ENCODE results near the gene BACH2. TPM values are rescaled to one million over a fixed set of nuclear protein-coding genes. Genes with fewer than 3 reads are reported as not detected.
"Not testable (repeated sequence)": the region's sequence is repeated elsewhere in the genome, so short reads cannot be mapped to it uniquely, and the experiment has no call there.

The BACH2 gene
- total RNA-seq, 1 donor from 2014 or later: 4.3 TPM

DNA sequence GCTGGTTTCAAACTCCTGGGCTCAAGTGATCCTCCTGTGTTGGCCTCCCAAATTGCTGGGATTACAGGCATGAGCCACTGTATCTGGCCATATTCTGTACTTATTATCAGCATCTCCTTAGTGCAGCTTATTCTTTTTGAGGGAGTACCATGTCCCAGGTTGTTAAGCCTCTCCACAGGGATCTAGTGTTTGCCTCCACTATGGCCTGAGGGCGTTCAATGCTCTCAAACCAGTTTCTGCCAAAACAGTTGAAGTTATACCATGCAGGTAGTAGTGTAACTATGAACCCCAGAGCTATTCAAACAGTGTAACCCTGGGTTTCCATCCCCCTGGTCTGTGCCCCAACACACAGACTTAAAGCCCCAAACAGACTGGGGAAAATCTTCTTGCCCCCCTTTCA is 81.7 kb downstream of the BACH2 start:
- no peak for DNase-seq (ENCODE audit: low spot score)

DNA sequence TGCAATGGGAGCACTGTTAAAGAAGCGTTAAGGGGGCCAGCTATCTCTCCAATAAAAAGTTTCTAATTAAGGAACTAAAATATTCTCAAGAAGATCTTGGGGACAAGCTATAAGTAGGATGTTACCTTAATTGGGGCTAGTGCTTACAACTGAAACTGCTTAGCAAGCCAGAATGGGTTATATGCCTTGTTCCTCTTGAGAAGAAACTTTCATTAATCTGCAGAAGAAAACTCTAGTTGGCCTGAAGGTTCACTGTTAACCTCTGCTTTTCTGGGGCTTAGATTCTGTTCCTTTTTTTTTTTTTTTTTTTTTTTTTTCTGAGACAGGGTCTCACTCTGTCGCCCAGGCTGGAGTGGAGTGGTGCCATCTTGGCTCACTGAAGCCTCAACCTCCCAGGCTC is 82.2 kb downstream of the BACH2 start:
- no peak for DNase-seq (ENCODE audit: low spot score)

DNA sequence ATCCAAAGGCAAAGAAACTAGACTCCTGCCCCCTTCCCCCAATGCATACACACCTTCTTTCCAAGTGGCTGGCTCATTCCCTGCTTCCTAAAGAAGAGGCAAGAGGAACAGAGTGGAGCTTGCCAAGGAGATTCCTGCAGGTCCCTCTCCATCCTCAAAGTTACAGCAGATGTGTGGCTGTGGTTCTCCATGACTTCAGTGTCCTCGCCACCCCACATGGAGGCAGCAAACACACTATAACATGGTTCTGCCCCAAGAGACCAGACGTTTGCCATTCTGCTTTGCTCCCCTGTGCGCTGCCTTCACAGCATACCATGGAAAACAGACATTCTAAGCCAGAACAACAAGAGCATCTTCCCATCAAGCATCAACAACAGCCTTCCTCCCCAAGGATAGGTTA is 84.4 kb downstream of the BACH2 start:
- DNase-seq (ENCODE audit: low spot score): no peak

DNA sequence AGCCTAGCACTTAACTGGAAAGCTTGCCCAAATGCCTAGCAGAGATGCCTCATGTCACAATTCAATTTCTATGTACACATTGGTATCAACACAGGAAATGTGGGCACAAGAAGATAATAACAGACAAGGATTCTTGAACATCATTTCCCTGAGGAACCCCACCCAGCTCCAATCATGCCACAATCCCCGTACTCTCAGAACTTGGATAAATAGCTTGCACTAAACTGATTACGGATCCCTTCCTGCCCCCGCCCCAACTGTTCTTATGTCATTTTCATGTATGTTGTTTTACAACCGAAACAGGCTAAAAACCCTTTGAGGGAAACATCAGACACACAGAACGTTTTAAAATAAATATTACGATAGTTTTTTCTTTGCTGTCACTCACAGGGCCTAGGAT is 87.1 kb downstream of the BACH2 start:
- no peak for DNase-seq (ENCODE audit: low spot score)

DNA sequence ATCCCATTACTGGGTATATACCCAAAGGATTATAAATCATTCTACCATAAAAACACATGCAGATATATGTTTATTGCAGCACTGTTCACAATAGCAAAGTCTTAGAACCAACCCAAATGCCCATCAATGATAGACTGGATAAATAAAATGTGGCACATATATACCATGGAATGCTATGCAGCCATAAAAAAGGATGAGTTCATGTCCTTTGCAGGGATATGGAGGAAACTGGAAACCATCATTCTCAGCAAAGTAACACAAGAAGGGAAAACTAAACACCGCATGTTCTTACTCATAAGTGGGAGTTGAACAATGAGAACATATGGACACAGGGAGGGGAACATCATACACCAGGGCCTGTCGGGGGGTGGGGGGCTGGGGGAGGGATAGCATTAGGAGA is 88.0 kb downstream of the BACH2 start:
- DNase-seq (ENCODE audit: low spot score): not testable (repeated sequence)

DNA sequence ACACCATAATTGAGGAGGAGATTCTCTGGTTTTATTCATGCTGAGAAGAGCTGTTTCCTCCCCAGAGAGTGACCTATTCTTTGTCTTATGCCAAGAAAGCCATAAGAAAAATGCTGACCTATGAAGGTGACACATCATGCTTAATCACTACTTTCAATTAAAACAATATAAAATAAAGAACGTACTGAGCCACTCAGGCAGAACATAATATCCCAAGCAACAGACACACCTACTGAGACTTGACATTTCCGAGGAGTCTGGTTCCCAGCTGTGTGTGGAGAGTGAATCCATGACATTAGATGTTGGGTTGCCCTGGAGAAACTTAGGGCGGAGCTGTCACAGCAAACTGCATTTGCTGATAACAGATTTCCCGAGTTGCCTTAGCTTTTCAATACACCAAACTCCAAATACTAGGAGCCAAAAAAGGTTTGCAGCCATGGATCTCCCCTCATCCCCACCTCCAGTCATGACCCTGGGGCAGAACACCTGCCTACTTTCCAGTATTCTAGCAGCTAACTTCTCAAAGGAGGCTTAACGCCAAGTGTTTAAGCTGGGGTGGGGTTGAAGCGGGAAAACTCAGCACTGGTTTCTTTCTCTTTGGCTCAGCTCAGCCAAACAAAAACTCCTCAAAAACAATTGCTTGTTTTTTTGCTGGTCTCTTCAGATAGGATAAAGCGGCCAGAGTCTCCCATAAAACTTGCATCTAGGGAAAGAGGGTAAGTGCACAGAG is 92.2 kb downstream of the BACH2 start:
- DNase-seq (ENCODE audit: low spot score): no peak

DNA sequence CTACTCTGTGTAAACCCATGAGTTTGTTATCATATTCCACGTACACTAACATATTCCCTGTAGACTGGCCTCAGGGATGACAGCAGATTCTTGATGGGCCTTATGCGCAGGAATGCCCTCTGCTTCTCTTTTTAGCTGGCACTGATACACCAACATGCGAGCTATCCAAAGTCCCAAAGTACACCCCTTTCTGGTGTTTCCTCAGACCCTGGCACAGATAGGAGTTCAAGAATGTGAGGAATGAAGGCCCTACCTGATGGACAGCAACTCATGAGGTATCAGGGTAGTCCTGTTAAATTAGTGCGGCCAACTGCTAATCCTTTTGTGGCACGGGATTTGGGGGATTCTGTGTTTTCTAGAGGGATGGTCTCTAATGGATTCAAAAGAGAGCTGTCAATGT is 93.0 kb downstream of the BACH2 start:
- DNase-seq (ENCODE audit: low spot score): no peak

DNA sequence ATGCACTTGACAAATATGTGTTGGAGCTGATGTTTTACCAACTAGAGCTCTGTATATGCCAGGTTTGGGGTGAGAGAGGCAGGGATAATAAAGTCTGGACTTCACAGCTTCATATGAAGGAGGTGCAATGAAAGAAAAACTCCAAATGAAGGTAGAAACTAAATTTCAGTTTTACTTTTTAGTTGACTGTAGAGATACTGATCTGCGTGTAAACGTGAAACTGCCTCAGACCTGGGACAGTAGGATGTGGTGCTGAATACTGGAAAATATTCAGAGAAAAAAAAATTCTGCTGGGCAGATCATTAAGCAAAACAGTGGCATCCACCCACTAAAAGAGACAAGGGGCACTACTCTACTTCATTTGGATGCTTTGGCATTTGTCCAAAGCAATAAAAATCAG is 94.5 kb downstream of the BACH2 start:
- no peak for DNase-seq (ENCODE audit: low spot score)

DNA sequence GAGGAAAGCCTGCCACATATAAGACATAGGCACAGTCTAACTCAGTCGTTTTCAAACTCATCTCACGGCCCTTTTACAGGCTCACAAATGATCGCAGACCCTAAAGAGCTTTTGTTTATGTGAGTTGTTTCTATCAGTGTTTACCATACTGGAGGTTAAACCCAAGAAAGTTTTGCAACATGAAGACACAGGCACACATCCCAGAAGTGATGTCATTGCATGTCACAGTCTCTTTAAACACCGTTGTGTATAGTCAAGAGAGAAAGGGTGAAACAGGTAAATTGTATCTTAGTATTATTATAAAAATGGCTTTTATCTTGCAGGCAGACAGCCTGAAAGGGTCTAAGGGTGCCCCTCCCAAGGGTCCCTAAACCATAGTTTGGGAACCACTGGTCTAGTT is 96.7 kb downstream of the BACH2 start:
- no peak for DNase-seq (ENCODE audit: low spot score)

DNA sequence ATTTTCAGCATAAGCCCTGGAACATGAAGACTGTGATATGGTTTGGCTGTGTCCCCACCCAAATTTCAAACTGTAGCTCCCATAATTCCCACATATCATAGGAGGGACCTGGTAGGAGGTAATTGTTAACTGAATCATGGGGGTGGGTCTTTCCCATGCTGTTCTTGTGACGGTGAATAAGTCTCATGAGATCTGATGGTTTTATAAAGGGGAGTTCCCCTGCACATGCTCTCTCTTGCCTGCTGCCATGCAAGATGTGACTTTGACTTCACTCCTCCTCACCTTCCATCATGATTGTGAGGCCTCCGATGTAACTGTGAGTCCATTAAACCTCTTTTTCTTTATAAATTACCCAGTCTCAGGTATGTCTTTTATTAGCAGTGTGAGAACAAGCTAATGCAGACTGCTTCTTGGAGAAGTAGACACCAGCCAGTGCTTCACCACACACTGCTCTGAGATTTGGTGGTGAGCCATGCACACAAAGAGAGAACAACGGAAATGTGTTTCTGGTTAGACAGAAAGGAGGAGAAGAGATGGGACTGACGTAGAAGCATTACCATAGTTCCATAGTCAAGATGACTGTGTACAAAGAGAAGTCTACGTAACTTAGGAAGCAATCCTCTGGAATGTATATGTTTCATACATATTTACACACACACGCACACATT is 97.8 kb downstream of the BACH2 start:
- no peak for DNase-seq (ENCODE audit: low spot score)

DNA sequence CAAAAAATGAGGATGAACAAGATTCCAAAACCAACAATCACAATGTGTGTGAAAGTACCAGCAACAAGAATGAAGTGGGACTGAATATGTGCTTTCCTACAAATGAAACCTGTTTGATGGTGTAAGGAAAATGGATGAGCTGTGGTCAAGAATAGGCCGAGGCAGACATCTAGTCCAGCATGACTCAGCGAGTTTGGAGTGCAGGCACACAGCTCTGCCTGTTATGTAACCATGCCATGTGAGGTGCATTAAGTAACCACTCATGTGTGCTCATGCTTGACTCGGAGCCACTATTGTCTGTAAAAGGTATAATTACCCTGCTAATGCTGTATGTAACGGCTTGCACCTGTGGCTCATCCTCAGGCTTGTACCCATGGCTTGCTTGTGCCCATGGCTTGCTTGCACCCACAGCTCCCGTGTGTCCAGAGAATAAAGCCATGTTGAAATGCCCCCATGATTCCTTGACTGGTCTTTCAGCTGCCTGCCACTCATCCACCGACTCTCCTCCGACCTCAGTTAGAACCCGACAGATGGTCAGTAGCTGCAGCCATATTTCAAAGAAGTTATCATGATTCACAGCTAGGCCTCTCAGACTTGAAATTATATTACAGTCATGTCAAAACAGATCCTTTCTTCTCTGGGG is 98.7 kb downstream of the BACH2 start:
- no peak for DNase-seq (ENCODE audit: low spot score)

DNA sequence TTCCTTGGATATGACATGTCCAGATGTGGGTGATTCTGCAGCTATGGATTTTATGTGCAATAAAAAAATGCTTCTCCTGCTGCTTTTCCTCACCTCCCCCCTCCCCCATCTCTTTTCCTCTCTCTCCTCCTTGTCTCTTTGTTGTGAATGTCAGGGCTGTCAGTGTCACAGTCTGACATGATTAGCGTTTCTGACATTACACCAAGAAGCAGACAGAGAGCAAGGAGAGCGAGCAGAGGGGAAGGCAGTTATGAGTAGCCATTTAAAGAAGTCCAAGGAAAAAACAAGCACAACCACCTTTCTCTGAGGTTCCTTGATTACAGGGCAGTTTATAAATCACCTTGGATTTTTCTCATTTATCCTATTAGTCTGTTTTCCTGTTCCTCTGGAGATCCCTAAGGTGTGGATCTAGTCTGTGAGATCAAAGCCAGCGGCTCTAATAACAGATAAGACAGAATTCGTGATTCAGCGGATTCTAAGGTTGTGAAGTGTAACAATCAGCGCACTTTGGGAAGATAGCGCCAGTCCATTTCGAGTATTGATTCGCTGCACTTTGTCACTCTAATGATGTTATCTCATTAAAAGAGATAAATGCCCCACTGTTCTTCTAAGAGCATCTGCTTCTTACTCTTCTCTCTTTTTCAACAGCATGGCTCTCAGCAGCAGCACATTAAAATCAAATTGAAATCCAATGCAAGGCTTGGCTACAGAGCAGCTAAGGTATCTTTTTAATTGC is 101.4 kb downstream of the BACH2 start:
- no peak for DNase-seq (ENCODE audit: low spot score)

DNA sequence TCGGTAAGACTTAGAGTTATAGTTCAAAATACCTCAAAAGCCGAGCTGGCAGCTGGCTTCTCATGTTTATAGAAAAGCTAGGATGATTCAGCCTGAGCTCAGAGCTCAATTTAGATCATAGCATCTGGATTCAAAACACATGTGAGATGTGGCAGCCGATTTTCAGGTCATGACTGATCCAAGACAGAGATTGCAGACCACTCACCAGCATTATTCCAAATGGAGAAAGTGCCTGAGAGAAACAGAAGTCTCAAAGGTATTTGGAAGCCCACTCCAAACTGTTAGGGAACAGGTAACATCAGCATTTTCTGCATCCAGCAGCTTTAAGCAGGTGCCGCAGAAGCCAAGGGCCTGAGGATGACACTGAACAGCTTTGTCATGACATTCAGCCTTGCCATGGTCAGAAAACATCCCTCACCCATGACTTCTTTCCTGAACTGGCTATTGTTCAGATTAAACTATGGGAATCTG is 102.2 kb downstream of the BACH2 start:
- DNase-seq (ENCODE audit: low spot score): no peak

DNA sequence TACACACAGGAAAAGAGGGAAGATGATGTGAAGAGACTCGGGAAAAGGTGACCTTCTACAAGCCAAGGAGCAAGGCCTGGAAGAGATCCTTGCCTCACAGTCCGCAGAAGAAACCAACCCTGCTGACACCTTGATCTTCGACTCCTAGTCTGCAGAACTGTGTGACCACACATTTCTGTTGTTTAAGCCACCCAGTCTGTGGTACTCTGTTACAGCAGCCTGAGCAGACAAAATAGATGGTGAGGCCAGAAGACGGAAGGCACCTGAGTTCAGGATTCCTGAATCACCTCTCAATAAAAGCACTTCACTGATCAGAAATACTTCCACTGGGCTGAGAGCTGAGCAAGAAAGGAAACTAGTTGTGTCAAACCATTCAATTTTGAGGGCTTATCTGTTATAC is 103.3 kb downstream of the BACH2 start:
- DNase-seq (ENCODE audit: low spot score): no peak

DNA sequence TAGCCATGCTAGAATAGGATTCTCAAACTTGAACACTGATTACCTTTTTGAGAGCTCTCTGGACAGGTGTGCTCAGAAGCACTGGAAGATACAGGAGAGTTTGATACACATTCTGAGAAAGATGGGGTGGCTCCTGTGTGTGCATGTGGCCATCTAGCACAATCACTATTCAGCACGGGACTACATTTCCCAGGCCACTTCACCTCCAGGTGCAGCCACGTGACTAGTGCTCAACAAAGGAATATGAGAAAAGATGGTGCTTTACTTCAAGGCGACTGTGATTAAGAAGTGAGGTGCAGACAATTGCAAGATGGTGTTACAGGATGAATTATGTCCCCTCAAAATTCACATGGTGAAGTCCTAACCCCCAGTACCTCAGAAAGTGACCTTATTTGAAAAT is 103.8 kb downstream of the BACH2 start:
- no peak for DNase-seq (ENCODE audit: low spot score)

DNA sequence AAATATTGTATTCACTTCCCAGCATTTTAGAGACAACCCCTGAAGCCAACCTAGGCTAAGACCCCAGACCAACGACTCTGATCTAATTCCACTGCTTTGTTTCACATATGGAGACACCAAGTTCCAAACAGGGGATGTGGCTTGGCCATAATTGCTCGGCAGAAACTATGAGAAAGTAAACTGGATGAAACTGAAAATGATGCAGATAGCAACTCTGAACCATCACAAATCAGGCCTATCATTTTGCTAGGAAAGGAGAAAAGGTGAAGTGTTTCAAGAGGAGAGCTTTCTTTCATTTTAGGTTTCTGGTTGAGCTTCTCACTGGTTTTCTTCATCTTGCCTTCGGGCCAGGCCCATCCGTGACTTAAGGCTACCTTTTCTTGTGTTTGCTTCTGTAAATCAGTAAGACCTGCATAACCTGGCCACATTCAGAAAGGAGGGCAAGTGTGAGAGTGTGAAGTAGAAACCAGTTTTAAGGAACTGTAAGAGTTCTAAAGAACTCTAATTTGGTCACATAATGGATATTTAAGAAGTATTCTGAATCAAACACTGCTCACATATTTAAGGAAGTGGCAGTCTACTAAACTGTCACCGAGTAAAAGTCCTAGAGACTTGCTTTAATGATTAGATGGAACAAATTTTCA is 105.8 kb downstream of the BACH2 start:
- DNase-seq (ENCODE audit: low spot score): no peak

DNA sequence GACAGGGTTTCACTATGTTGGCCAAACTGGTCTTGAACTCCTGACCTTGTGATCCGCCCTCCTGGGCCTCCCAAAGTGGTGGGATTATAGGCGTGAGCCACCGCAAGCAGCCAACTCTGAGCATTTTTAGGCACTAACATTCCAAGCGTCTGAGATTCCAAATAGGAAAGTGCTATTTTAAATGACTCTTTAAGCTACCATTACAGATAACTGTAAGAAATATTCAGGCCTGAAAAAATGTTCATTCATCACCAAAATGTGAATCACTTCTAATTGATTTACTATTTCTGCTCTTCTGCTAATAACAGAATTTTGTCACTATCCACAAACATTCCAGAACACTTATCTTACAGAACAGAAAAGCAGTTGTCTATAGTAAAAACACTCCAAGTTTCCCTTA is 106.5 kb downstream of the BACH2 start:
- DNase-seq (ENCODE audit: low spot score): no peak

DNA sequence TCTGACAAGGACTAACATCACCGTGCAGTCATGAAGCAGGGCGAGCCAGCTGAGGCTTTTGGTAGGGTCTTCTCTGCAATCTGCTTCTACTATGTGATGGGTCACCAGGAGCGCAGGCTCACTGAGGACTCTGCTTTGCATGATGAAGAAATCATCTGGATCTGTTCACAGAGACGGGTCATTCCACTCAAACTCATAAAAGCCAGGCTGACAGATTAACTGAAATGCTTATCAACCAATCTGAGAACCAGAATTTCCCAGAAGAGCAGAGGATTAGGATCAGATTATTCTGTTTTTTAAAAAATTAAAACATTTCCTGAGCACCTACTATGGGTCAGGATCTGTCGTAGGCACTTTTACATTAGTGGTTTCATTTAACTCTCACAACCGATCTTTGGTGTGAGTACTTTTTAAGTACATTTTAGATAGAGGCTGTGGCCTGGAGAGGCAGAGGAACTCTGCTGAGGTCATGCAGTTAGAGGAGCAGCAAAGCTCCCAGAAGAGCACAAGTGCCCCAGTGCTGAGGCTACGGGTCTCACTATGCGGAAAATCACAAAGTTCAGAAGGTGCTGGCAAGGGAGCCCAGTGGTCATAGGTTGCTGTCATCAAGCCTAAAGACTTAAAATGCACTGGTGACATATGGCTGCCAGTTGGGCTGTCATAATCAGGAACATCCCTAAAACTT is 109.1 kb downstream of the BACH2 start:
- DNase-seq (ENCODE audit: low spot score): no peak

DNA sequence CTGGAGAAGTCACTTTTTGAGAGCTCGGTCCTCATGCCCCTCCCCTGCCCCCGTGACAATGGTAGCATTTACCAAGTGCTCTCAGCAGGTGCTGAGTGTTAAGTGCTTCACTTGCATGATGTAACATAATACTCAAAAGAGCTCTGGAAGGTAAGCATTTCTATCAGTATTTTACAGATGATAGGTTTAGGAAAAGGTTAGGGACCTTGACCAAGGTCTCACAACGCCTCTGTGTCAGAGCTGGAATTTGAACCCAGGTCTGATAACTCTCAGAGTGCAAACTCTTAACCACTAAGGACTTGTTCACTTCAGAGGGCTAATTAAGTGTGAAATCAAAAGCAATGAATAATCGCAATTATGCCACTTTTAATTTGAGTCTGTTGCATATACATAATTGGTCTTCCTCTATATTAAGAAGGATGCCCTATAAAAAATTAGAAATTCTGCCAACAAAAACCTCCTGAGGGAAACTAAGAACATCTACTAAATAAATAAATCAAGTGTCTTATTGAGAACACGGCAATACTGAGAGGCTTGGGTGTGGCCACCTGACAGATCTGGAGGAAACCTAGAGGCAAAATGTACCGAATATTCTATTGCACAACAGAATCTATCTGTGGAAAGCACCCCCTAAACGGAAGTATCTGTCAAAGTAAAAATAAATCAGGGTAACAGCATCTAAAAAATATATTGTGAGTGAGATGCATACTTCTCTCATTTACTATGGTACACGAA is 109.8 kb downstream of the BACH2 start:
- DNase-seq (ENCODE audit: low spot score): no peak

DNA sequence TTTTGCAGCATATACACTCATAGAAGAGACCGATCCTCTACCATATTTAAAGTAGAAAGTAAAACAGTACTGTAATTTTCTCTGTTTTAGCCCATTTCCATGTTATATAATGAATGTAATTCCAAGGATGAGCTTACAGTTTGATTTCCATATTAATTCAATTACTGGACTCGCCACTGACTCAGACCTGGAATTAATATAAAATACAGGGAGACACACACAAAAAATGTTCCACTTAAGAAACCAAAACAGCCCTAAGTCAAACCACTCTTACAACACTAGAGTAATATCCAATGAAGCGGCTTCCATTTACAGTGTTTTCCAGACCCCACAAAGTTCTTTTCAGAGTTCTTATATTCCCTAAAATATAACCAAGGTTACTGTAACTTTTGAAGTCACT is 110.6 kb downstream of the BACH2 start:
- no peak for DNase-seq (ENCODE audit: low spot score)

All from ureter (tissue), 1 donor.